Transverse colon (tissue), 4 donors: ENCODE data around the gene CNOT4. TPM values are rescaled to one million over a fixed set of nuclear protein-coding genes. Genes with fewer than 3 reads are reported as not detected.
A peak's percentile ranks its signal among the peaks of the same experiment; 100 is the strongest.

Experiments
- DNase-seq: peaks from one replicate; pipeline ENCODE4 v3.0.0-alpha.2; 2019
- H3K27ac ChIP-seq, 4 donors: fragments of 200-600 bp; sonication (generic); 2 replicates each; pipeline ENCODE4 v1.5.1; 2016 to 2018; ENCODE audit warnings: inconsistent platforms in 4 of 4
- H3K27me3 ChIP-seq: fragments of 200-600 bp; sonication (generic); 2 replicates; pipeline ENCODE4 v1.5.1; 2017; ENCODE audit warnings: inconsistent platforms
- H3K36me3 ChIP-seq, 4 donors: fragments of 200-600 bp; sonication (generic); 2 replicates each; pipeline ENCODE4 v1.5.1; 2017 to 2019; ENCODE audit warnings: inconsistent platforms in 4 of 4
- H3K4me1 ChIP-seq, 4 donors: fragments of 200-600 bp; sonication (generic); 2 replicates each; pipeline ENCODE4 v1.5.1; 2017 to 2020; ENCODE audit warnings: inconsistent platforms in 4 of 4
- H3K4me3 ChIP-seq, 4 donors: fragments of 200-600 bp; sonication (generic); 1 replicate in 1 of 4; 2 replicates in 3 of 4; pipeline versions ENCODE4 v1.5.1 to v1.6.1; 2017 to 2019; ENCODE audit warnings: inconsistent platforms in 4 of 4
- H3K9me3 ChIP-seq, 2 donors: fragments of 200-600 bp; sonication (generic); 2 replicates each; pipeline ENCODE4 v1.5.1; 2017 to 2019; ENCODE audit warnings: inconsistent platforms in 2 of 2
- EP300 ChIP-seq: sonication (generic); formaldehyde crosslinking; IDR thresholded peaks from one replicate; pipeline ENCODE4 v1.6.1; 2017; ENCODE audit warnings: antibody characterized with exemption, low read depth
- POLR2A ChIP-seq: fragments of 450-650 bp; IDR thresholded peaks from one replicate; pipeline ENCODE4 v1.6.1; 2016; ENCODE audit warnings: antibody characterized with exemption, mild to moderate bottlenecking, moderate library complexity
- POLR2AphosphoS5 ChIP-seq, 3 donors: sonication (generic); formaldehyde crosslinking; IDR thresholded peaks; one replicate each; pipeline ENCODE4 v1.6.1; 2016; ENCODE audit warnings: antibody characterized with exemption in 3 of 3
- WGBS, 2 donors: methylation state at CpG; one replicate each; pipeline ENCODE4 v1.1.5; 2018; ENCODE audit warnings: low coverage in 1 of 2; 5-methylcytosine and 5-hydroxymethylcytosine counted together
- in situ Hi-C, 4 donors: fragments of 200-750 bp; cut with MboI; loops; one replicate each; pipeline versions ENCODE4 v1.15.0 to v1.15.1; 2017; ENCODE audit warnings: low sequenced_read_pairs in 3 of 4, low pct_ligation_motif_present in 1 of 4, low pct_unique_long_range_greater_than_20kb in 1 of 4
- intact Hi-C: fragments of 100-400 bp; cut with DNase I; formaldehyde crosslinking; loops from one replicate; pipeline ENCODE4 v1.15.1; 2023; ENCODE audit warnings: low total_unique reads
- total RNA-seq, 4 donors: library from RNA; depleted of rRNA; stranded (reverse); fragments of >200 nt; gene quantifications; one replicate each; pipeline ENCODE4 v1.1.0, GENCODE V29; 2016
- TF ChIP-seq, protein P1 (sequence below), 5 experiments: fragments of 200-600 bp in 3 of 5; fragments of 450-650 bp in 2 of 5; sonication (generic) in 3 of 5; IDR thresholded peaks; 1 replicate in 2 of 5; 2 replicates in 3 of 5; pipeline ENCODE4 v1.5.1; 2016 to 2017; ENCODE audit warnings: antibody characterized with exemption in 5 of 5, inconsistent platforms in 3 of 5, mild to moderate bottlenecking in 2 of 5, moderate library complexity in 1 of 5

The CNOT4 gene
- total RNA-seq, 4 donors from 2014 or later, result 18.4 to 82.2 (median 29.9) TPM

DNA sequence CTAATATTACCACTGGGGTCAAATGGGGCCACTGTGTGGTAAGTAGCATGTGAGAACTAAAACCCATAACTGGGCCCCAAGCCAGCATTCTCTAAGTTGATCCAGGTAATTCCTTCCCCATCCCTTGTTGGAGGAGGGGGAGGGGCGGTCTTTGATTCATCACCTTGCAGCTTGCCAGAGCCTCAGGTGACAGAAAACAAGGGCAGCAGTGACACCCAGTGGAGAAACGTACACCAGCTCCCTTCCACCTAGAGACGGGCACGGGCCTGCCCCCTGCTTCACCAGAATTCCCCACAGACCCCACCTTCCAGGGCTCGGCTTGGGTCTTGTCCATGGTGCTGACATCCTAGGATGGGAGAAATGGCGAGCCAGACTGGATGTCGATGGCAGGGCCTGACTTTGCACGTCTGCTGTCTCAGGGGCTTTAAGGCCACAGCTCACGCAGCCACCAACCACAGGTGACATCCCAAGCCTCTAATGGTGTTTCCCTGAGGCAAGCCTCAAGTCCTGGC lies 174.2 kb downstream of the CNOT4 start:
- WGBS, 2 donors, result 32% methylated on average over 9 of the region's 9 CpGs; no CpG with 5 or more reads in 1 of the 2 donors
- in situ Hi-C loops (no loop called here), intact Hi-C loops (no loop called here)
- no peaks in the 10 kb centered on the region for H3K27me3 ChIP-seq
- peak; percentile 71 for DNase-seq
- H3K36me3 ChIP-seq, result no peaks in the 10 kb centered on the region
- H3K9me3 ChIP-seq, result no peaks in the 10 kb centered on the region
- no peak overlapping the region for H3K27ac ChIP-seq
- H3K4me1 ChIP-seq, result no peaks in the 10 kb centered on the region
- no peak overlapping the region for H3K4me3 ChIP-seq
- TF ChIP-seq POLR2AphosphoS5 (IDR thresholded peaks at IDR 0.05), result no peak
- TF ChIP-seq POLR2A, result no peak
- TF ChIP-seq, protein P1, sequence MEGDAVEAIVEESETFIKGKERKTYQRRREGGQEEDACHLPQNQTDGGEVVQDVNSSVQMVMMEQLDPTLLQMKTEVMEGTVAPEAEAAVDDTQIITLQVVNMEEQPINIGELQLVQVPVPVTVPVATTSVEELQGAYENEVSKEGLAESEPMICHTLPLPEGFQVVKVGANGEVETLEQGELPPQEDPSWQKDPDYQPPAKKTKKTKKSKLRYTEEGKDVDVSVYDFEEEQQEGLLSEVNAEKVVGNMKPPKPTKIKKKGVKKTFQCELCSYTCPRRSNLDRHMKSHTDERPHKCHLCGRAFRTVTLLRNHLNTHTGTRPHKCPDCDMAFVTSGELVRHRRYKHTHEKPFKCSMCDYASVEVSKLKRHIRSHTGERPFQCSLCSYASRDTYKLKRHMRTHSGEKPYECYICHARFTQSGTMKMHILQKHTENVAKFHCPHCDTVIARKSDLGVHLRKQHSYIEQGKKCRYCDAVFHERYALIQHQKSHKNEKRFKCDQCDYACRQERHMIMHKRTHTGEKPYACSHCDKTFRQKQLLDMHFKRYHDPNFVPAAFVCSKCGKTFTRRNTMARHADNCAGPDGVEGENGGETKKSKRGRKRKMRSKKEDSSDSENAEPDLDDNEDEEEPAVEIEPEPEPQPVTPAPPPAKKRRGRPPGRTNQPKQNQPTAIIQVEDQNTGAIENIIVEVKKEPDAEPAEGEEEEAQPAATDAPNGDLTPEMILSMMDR (IDR thresholded peaks at IDR 0.05), result peak; percentile 15 to 63 (median 44)

DNA sequence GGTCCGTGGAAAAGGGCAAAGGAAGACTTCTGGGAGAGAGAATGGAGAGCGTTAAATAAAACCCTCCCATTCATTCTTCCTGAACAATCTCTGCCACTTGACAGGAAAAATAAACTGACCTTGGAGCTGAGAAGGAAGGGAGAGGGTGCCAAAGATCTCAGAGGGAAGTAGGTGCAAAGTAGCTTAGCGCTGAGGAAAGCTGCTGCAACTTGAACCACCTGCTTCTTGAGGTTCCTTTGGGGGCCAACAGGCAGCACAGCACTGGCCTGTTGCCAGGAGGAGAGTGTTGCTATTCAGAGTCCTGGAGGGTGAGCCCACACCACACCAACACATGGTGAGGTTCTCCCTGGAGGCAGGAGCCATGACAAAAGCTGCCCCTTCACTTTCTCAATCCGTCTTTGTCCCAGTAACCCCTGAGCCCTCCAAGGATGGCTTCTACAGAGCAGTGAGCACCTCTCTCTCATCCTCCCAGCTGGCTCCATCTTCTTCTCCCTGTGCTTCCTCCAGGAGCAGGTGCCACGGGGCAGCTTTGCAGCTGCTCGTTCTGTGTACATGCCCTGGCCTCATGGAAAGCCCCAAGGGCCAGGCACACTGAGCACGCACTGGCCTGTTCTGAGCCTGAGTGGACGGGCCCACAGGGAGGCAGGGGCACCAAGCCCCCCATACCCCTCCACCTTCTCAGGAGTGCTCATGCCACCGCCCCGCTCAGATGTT lies 174.9 kb downstream of the CNOT4 start:
- TF ChIP-seq POLR2A (no peak), EP300 (no peak), POLR2AphosphoS5 (IDR thresholded peaks at IDR 0.05) (no peak)
- TF ChIP-seq, protein P1 (IDR thresholded peaks at IDR 0.05), result no peak
- intact Hi-C loops, result no loop called here
- H3K4me1 ChIP-seq, result no peaks in the 10 kb centered on the region
- H3K27me3 ChIP-seq, result no peaks in the 10 kb centered on the region
- WGBS, 2 donors, result 44 to 62% methylated on average over 4 to 10 of the region's 10 CpGs
- in situ Hi-C loops, result no loop called here
- DNase-seq, result no peak
- H3K36me3 ChIP-seq, result no peaks in the 10 kb centered on the region
- H3K9me3 ChIP-seq, result no peaks in the 10 kb centered on the region
- H3K4me3 ChIP-seq, result no peak overlapping the region
- H3K27ac ChIP-seq, result no peak overlapping the region

DNA sequence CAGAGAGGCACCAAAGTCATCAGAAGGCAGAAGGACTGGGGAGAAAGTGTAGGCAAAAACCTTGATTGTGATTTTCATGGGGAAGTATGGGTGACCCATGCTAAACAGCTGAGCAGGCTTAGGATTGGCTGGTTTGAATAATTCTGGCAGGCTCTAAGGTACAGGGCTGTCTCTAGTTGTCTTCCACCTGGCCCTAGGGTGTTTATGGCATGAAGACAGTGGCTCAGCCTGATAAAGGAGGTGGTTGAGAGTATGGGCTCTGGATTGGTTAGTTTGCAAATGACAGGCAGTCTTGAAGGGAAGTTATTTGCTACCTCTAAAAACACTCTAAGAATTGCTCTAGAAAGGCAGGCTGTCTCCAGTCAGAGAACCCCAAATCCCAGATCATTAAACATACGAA lies 176.0 kb downstream of the CNOT4 start:
- Histone ChIP-seq H3K27me3 (no peaks in the 10 kb centered on the region), H3K9me3 (no peaks in the 10 kb centered on the region), H3K4me3 (no peak overlapping the region), H3K36me3 (no peaks in the 10 kb centered on the region), H3K4me1 (no peaks in the 10 kb centered on the region), H3K27ac (no peak overlapping the region)
- intact Hi-C loops (no loop called here), in situ Hi-C loops (no loop called here)
- no peak for DNase-seq
- whole genome bisulfite sequencing, 2 donors, result 75 to 96% methylated on average over 1 of the region's 1 CpG
- TF ChIP-seq EP300 (no peak), POLR2AphosphoS5 (IDR thresholded peaks at IDR 0.05) (no peak), POLR2A (no peak)
- TF ChIP-seq, protein P1 (IDR thresholded peaks at IDR 0.05), result no peak

DNA sequence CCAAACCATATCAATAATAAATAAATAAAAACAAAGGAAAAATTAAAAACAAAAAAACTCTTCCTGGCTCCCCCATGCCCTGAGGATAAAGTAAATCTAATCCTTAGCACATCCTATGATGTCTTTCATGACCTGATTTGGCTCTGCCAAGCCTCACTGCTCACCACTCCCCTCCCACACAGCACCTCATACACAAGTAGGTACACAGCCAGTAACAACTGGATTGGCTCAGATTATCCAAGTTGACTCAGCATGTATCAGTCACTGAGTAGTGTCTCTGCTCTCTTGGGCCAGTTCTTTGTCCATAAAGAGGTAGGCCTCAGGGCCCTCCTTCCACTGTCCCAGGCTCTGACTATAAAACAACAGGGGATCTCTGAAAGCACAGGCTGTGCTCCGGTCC lies 176.7 kb downstream of the CNOT4 start:
- in situ Hi-C loops (no loop called here), intact Hi-C loops (no loop called here)
- Histone ChIP-seq H3K4me1 (no peaks in the 10 kb centered on the region), H3K36me3 (no peaks in the 10 kb centered on the region), H3K27me3 (no peaks in the 10 kb centered on the region), H3K27ac (no peak overlapping the region), H3K9me3 (no peaks in the 10 kb centered on the region), H3K4me3 (no peak overlapping the region)
- 100% methylated on average over 1 of the region's 1 CpG; no CpG with 5 or more reads in 1 of the 2 donors for WGBS, 2 donors
- TF ChIP-seq, protein P1 (IDR thresholded peaks at IDR 0.05), result no peak
- no peak for TF ChIP-seq EP300
- no peak for TF ChIP-seq POLR2AphosphoS5 (IDR thresholded peaks at IDR 0.05)
- TF ChIP-seq POLR2A, result no peak
- no peak for DNase-seq
